ENCODE data around the gene LRMDA.

GRCh38 chr10:76020630-76021029 is 589.2 kb downstream of the LRMDA start:
- TF ChIP-seq, protein P1, sequence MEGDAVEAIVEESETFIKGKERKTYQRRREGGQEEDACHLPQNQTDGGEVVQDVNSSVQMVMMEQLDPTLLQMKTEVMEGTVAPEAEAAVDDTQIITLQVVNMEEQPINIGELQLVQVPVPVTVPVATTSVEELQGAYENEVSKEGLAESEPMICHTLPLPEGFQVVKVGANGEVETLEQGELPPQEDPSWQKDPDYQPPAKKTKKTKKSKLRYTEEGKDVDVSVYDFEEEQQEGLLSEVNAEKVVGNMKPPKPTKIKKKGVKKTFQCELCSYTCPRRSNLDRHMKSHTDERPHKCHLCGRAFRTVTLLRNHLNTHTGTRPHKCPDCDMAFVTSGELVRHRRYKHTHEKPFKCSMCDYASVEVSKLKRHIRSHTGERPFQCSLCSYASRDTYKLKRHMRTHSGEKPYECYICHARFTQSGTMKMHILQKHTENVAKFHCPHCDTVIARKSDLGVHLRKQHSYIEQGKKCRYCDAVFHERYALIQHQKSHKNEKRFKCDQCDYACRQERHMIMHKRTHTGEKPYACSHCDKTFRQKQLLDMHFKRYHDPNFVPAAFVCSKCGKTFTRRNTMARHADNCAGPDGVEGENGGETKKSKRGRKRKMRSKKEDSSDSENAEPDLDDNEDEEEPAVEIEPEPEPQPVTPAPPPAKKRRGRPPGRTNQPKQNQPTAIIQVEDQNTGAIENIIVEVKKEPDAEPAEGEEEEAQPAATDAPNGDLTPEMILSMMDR (IDR thresholded peaks at IDR 0.05), result no peak
- TF ChIP-seq POLR2A (IDR thresholded peaks at IDR 0.05), result no peak
